Lower leg skin (tissue), 4 donors: ENCODE measurements around the gene EMB. TPM values are rescaled to one million over a fixed set of nuclear protein-coding genes. Genes with fewer than 3 reads are reported as not detected.
"Not testable (repeated sequence)": the region's sequence is repeated elsewhere in the genome, so short reads cannot be mapped to it uniquely, and the experiment has no call there.

ENCODE experiments used
- DNase-seq, 2 donors: peaks; one replicate each; pipeline ENCODE4 v3.0.0-alpha.2; 2019; ENCODE audit warnings: low spot score in 2 of 2
- H3K4me3 ChIP-seq: fragments of 200-600 bp; sonication (generic); 2 replicates; pipeline ENCODE4 v1.5.1; 2017; ENCODE audit warnings: mild to moderate bottlenecking, low read depth; ENCODE audit not compliant: poor library complexity, severe bottlenecking
- POLR2A ChIP-seq, 2 donors: fragments of 450-650 bp; IDR thresholded peaks; one replicate each; pipeline ENCODE4 v1.6.1; 2016 to 2017; ENCODE audit warnings: antibody characterized with exemption in 2 of 2, mild to moderate bottlenecking in 1 of 2, moderate library complexity in 1 of 2
- WGBS, 2 donors: methylation state at CpG; one replicate each; pipeline ENCODE4 v1.1.5; 2018; 5-methylcytosine and 5-hydroxymethylcytosine counted together
- intact Hi-C: fragments of 100-400 bp; cut with DNase I; formaldehyde crosslinking; loops from one replicate; pipeline ENCODE4 v1.15.0; 2023; ENCODE audit warnings: low total_unique reads
- total RNA-seq, 4 donors: library from RNA; depleted of rRNA; stranded (reverse); fragments of >200 nt; gene quantifications; one replicate each; pipeline ENCODE4 v1.1.0, GENCODE V29; 2016
- TF ChIP-seq, protein P1 (sequence below), 3 donors: fragments of 450-650 bp; IDR thresholded peaks; one replicate each; pipeline ENCODE4 v1.5.1; 2016; ENCODE audit warnings: antibody characterized with exemption in 3 of 3, mild to moderate bottlenecking in 3 of 3, moderate library complexity in 2 of 3

The EMB gene
- total RNA-seq, 4 donors from 2014 or later, result 20.0 to 69.2 (median 35.2) TPM

DNA sequence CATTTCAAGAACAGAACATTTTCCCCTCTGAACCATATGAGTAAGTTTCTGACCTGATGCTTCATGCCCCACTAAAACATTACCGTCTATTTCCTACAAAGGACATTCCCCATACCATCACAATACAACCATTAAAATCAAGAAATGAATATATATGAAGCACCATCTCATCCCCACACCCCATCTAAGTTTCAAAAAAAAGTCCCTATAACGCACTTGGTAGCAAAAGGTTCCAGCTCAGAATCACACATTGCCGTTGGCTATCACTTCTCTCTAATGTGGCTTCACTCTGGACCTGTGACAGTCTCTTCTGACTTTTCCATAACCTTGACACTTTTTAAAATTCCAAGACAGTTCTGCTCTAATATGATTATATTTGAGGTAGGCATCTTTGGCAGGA lies 5.9 kb downstream of the EMB start:
- no peak for DNase-seq
- WGBS, 2 donors, result 77 to 78% methylated on average over 3 of the region's 3 CpGs
- no peak for TF ChIP-seq POLR2A (IDR thresholded peaks at IDR 0.05)
- TF ChIP-seq, protein P1, sequence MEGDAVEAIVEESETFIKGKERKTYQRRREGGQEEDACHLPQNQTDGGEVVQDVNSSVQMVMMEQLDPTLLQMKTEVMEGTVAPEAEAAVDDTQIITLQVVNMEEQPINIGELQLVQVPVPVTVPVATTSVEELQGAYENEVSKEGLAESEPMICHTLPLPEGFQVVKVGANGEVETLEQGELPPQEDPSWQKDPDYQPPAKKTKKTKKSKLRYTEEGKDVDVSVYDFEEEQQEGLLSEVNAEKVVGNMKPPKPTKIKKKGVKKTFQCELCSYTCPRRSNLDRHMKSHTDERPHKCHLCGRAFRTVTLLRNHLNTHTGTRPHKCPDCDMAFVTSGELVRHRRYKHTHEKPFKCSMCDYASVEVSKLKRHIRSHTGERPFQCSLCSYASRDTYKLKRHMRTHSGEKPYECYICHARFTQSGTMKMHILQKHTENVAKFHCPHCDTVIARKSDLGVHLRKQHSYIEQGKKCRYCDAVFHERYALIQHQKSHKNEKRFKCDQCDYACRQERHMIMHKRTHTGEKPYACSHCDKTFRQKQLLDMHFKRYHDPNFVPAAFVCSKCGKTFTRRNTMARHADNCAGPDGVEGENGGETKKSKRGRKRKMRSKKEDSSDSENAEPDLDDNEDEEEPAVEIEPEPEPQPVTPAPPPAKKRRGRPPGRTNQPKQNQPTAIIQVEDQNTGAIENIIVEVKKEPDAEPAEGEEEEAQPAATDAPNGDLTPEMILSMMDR (IDR thresholded peaks at IDR 0.05), result no peak
- intact Hi-C loops, result no loop called here
- no peak overlapping the region for H3K4me3 ChIP-seq

DNA sequence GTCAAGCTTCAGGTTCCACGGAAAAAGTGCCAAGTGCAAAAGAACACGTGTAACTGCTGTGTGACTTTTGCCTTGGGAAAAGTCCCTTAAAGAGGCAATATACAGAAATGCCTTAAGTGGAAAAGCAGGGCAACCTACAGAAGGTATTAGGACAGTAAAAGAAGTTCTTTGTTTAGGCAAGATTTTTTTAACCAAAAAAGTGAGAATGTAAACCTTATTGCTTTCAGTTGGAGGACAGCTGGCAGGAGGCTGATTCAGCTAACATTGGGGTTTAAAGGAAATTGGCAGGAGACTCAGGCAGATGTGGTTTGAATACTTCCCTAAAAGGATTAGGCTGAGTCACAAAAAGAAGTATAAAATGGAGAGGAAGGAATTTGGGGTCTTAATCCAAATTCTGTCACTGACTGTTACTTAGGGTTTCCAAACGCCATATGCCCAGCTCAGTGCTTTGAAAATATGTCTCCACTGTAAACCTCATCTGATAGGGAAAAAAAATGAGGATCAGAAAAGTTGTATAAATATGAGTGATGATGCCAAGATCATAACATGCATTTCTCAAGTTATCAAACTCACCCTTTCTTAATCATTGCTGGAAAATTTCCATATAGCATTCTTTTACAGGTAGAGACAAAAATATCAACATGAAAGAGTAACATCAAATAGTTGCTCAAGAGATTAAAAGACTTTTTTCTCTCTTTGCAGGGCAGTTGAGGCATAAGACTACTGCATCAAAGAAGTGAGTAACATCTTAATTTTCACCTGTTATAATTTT lies 9.8 kb downstream of the EMB start:
- intact Hi-C loops, H3K4me3 ChIP-seq, DNase-seq: not testable (repeated sequence)
- WGBS, 2 donors, result 9 to 19% methylated on average over 3 of the region's 3 CpGs

DNA sequence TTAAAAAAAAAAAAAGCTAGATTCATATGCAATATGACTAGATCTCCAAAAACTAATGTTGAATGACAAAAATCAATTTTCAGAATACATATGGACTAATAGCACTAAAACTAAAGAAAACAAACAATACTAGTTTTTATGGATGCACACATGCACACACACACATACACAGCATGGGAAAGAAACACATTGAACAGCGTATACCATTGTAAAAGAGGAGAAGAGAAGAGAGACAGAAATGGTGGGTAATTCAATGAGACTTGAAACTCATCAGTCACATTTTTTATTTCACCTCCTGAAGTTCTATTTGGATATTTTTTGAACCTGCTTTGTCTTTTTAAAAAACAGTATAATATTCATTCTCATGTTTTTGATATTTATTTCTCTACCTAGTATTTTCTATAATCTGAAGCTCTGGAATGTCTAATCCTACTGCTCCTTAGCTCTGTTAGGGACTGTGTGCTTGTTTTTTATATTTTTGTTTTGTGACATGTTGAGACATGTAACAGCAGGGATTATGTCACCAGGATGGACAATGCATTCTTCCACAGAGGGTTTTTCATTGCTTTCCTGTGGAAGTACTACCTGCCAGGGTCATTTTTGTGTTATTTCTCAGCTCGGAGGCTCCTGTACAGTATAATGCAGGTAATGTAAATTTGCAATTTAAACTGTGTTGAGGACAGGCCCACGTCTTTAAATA lies 17.8 kb downstream of the EMB start:
- WGBS, 2 donors, result 59 to 65% methylated on average over 3 of the region's 3 CpGs
- intact Hi-C loops, DNase-seq: not testable (repeated sequence)

DNA sequence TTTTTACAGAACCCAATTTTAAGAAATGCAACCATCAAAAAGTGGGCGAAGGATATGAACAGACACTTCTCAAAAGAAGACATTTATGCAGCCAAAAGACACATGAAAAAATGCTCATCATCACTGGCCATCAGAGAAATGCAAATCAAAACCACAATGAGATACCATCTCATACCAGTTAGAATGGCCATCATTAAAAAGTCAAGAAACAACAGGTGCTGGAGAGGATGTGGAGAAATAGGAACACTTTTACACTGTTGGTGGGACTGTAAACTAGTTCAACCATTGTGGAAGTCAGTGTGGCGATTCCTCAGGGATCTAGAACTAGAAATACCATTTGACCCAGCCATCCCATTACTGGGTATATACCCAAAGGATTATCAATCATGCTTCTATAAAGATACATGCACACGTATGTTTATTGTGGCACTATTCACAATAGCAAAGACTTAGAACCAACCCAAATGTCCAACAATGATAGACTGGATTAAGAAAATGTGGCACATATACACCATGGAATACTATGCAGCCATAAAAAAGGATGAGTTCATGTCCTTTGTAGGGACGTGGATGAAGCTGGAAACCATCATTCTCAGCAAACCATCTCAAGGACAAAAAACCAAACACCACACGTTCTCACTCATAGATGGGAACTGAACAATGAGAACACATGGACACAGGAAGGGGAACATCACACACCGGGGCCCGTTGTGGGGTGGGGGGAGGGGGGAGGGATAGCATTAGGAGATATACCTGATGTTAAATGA lies 19.7 kb downstream of the EMB start:
- WGBS, 2 donors, result 88 to 96% methylated on average over 7 of the region's 7 CpGs
- H3K4me3 ChIP-seq, DNase-seq, intact Hi-C loops: not testable (repeated sequence)

More for the DNA sequence above, 17.8 kb downstream of the EMB start:
- not testable (repeated sequence) for H3K4me3 ChIP-seq

DNA sequence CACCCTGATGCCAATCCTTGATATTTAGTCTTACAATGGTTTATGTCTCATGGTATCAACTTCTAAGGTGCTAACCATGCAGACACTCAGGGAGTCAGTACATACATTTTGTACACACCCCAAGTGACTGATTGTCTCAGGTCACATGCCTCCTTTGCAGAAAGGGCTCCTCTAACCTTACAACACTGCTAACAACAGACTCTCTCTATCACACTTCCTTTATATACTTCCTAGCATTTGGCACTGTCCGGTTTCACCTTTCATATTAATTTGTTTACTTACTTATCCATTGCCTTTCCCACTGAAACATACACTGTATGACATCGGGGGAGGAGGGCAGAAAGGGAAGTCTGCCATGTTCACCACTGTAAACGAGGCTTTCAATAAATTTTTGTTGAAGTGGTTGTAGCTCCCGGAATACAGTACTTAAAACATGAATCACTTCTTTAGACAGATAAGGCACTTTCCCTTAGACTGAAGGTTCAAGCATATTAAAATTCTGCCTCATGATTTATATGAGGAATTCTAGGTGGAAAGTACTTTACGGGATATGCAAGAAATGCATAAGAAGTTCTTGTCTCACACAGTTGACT lies 20.6 kb downstream of the EMB start:
- intact Hi-C loops, result no loop called here
- H3K4me3 ChIP-seq, result no peak overlapping the region
- 71 to 79% methylated on average over 5 of the region's 5 CpGs for WGBS, 2 donors
- DNase-seq, result no peak
- TF ChIP-seq, protein P1 (IDR thresholded peaks at IDR 0.05), result no peak

DNA sequence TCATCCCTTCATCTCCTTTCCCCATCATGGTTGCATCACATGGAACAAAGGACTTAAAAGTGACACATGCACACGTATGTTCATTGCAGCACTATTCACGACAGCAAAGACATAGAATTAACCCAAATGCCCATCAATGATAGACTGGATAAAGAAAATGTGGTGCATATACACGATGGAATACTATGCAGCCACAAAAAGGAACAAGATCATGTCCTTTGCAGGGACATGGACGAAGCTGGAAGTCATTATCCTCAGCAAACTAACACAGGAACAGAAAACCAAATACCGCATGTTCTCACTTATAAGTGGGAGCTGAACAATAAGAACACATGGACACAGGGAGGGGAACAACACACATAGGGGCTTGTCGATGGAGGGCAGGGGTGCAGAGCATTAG lies 21.4 kb downstream of the EMB start:
- intact Hi-C loops, H3K4me3 ChIP-seq, DNase-seq: not testable (repeated sequence)
- 82 to 84% methylated on average over 6 of the region's 6 CpGs for WGBS, 2 donors

DNA sequence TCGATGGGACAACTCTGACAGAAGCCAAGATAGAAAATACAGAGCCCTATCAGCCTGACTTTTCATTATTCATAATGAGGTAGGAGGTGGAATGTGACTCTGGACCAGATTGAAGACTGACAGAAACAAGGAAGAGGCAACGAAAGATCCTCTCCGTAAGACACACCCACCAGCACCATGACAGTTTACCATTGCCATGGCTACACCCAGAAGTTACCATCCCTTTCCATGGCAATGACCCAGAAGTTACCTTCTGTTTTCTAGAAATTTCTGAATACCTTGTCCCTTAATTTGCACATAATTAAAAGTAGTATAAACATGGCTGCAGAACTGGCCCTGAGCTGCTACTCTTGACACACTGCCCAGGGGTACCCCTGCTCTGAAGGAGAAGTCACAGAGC lies 24.5 kb downstream of the EMB start:
- H3K4me3 ChIP-seq, intact Hi-C loops, DNase-seq: not testable (repeated sequence)
- WGBS, 2 donors, result 86 to 90% methylated on average over 3 of the region's 3 CpGs

DNA sequence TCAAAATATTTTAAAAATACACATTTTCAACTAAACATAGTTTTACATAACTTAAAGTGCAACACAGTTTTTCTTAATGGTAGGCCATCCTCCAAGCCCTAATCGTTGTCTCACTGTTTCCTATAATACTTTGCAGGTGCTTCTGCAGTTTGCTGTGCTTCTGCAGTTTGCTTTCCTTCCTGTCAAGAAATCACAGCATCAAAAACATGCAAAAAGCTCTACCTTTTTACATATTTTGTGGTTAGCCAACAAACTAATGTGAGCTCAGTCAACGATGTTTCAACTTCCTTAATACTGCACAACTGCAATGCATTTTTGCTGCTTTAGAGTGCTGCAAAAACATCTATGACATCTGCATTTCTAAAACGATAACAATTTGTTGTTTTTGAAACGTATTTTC lies 25.2 kb downstream of the EMB start:
- TF ChIP-seq, protein P1 (IDR thresholded peaks at IDR 0.05), result no peak
- TF ChIP-seq POLR2A (IDR thresholded peaks at IDR 0.05), result no peak
- no peak overlapping the region for H3K4me3 ChIP-seq
- 55 to 60% methylated on average over 4 of the region's 4 CpGs for WGBS, 2 donors
- intact Hi-C loops, result no loop called here
- no peak for DNase-seq

DNA sequence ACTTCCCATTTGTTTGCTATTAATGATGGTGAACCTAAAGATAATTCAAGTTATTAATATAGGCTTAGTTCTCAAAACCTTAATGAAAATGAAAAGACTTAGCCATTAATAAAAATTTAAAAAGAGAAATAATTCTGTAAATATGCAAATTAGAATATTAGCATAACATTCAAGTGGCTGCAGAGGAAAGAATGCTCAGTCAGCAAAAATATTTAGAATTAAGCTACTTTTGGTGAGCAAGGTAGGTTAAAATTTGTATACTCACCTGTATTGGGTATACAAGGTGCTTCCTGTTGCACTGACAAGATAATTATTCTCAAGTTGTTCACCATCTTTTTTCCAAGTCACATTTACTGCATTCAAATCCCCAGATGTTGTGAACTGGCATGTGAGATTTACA lies 30.2 kb downstream of the EMB start:
- intact Hi-C loops, H3K4me3 ChIP-seq, DNase-seq: not testable (repeated sequence)
